GM06990 (cell line): ENCODE results near the gene DNAJC16.

Source experiments
- DNase-seq: peaks from one replicate; pipeline ENCODE4 v3.0.0-alpha.2; 2011; ENCODE audit not compliant: insufficient read length; ENCODE audit errors: extremely low read depth
- H3K27me3 ChIP-seq: replicated peaks from 2 replicates; pipeline ENCODE4 v1.6.0; 2011; ENCODE audit warnings: low read length; ENCODE audit not compliant: control insufficient read depth, insufficient read depth
- H3K36me3 ChIP-seq: 2 replicates; pipeline ENCODE4 v1.5.1; 2011; ENCODE audit warnings: low read length; ENCODE audit not compliant: control insufficient read depth, insufficient read depth
- H3K4me3 ChIP-seq: replicated peaks from 2 replicates; pipeline ENCODE4 v1.5.1; 2011; ENCODE audit warnings: low read depth, mild to moderate bottlenecking, control low read depth, low read length
- CTCF ChIP-seq: IDR thresholded peaks from 2 replicates; pipeline ENCODE4 v1.5.1; 2011; ENCODE audit warnings: low read length, control low read depth, mild to moderate bottlenecking, inconsistent platforms; ENCODE audit not compliant: insufficient read depth, poor library complexity, severe bottlenecking

DNAJC16 gene

GRCh38 chr1:15609631-15610030 lies 83.0 kb downstream of the DNAJC16 start:
- Histone ChIP-seq H3K4me3 (no peak overlapping the region), H3K36me3 (no peaks in the 10 kb centered on the region), H3K27me3 (no peaks in the 10 kb centered on the region)
- no peak for TF ChIP-seq CTCF
- DNase-seq: no peak

GRCh38 chr1:15610167-15610566 lies 83.5 kb downstream of the DNAJC16 start:
- Histone ChIP-seq H3K4me3 (no peak overlapping the region), H3K36me3 (no peaks in the 10 kb centered on the region), H3K27me3 (no peaks in the 10 kb centered on the region)
- no peak for TF ChIP-seq CTCF
- no peak for DNase-seq

- Histone ChIP-seq H3K4me3 (peak overlapping the region; percentile 67), H3K27me3 (no peaks in the 10 kb centered on the region), H3K36me3 (no peaks in the 10 kb centered on the region)
- no peak for DNase-seq
- TF ChIP-seq CTCF: no peak
Measured at GRCh38 chr1:15616373-15617172, 89.9 kb downstream of the DNAJC16 start.

- TF ChIP-seq CTCF: no peak
- DNase-seq: peak; percentile 95
- H3K4me3 ChIP-seq: peak within 1 kb of the TSS; percentile 90
- no peaks in the 10 kb centered on the region for H3K36me3 ChIP-seq
- no peaks in the 10 kb centered on the region for H3K27me3 ChIP-seq
Measured at GRCh38 chr1:15617173-15618076, 90.8 kb downstream of the DNAJC16 start, which contains the start of gene DDI2. Gene DDI2, plus strand, starts transcription at chr1:15617458. Its CDS starts 213 bp downstream, at chr1:15617671.

- Histone ChIP-seq H3K4me3 (peak overlapping the region; percentile 90), H3K36me3 (no peaks in the 10 kb centered on the region), H3K27me3 (no peaks in the 10 kb centered on the region)
- peak; percentile 26 for DNase-seq
- no peak for TF ChIP-seq CTCF
Measured at GRCh38 chr1:15618077-15618654, 91.5 kb downstream of the DNAJC16 start.
